Measurements from ENCODE around the gene GSTK1. TPM values are rescaled to one million over a fixed set of nuclear protein-coding genes. Genes with fewer than 3 reads are reported as not detected.
A peak's percentile ranks its signal among the peaks of the same experiment; 100 is the strongest.

Gene GSTK1
- total and polyA plus RNA-seq, 10 of the 15 experiments (the other 5 are each of a cell fraction or from before 2014, with no cell fraction given), result 76.2 to 166 (median 127) TPM

DNA sequence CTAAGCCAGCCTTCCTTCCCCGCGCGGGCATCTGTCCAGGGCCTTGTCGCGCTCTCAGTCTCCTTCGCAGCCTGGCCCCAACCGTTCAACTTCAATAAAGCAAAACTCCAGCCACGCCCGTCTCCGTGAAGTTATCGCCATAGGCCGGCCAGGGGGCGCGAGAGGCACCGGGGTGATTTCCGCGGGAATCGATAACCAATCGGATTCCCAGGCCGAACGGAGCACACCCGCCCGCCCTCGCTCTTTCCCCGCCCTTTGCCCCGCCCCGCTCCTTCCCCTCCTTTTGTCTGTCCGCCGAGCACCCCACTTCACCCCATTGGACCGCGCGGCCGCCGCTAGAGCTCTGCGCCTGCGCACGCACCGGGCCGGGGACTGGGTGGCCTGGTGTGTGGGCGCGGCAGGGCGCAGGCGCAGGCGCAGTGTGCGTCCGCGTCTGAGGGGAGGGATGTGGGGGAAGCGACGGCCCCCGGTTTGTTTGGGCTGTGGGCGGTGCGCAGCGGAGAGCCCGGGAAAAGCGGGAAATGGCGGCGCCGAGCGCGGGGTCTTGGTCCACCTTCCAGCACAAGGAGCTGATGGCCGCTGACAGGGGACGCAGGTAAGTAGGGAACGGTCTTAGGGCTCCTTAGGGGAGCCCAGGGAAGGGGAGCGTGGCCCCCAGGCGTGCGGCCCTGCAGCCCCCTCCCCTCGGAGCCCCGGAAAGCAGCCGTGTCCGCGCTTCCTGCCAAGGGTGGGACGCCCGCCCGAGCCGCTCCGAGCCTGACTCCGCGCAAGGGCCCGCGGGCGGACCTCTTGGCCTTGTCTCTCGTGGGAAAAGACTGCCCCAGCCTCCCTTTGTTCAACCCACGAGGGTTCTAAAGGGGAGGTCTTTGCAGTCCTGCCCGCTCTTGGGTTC, 24.9 kb downstream of the GSTK1 start, which contains the start of gene CASP2 (continued):
- TF ChIP-seq, protein P1, sequence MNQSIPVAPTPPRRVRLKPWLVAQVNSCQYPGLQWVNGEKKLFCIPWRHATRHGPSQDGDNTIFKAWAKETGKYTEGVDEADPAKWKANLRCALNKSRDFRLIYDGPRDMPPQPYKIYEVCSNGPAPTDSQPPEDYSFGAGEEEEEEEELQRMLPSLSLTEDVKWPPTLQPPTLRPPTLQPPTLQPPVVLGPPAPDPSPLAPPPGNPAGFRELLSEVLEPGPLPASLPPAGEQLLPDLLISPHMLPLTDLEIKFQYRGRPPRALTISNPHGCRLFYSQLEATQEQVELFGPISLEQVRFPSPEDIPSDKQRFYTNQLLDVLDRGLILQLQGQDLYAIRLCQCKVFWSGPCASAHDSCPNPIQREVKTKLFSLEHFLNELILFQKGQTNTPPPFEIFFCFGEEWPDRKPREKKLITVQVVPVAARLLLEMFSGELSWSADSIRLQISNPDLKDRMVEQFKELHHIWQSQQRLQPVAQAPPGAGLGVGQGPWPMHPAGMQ (IDR thresholded peaks at IDR 0.05; ENCODE audit: borderline replicate concordance), result no peak
- TF ChIP-seq BMI1 (IDR thresholded peaks at IDR 0.05; ENCODE audit: borderline replicate concordance) (no peak), CHD4 (IDR thresholded peaks at IDR 0.05) (no peak), CBX5 (IDR thresholded peaks at IDR 0.05; ENCODE audit: low read depth) (no peak), ESRRA (IDR thresholded peaks at IDR 0.05; ENCODE audit: low read length) (no peak), SIN3A (IDR thresholded peaks at IDR 0.05; ENCODE audit: low read depth, low read length) (no peak), NFYB (IDR thresholded peaks at IDR 0.05; ENCODE audit: insufficient read depth, low read depth, low read length) (peak; percentile 80), CEBPZ (IDR thresholded peaks at IDR 0.05; ENCODE audit: low read depth, low read length) (no peak), PML (IDR thresholded peaks at IDR 0.05; ENCODE audit: low read length) (peak; percentile 70; the same call in 1 of the 2 replicates), NKRF (conservative IDR thresholded peaks at IDR 0.05) (peak; percentile 71; the same call in 1 of the 2 replicates), SRF (IDR thresholded peaks at IDR 0.05; ENCODE audit: low read depth in 2 of 2, low read length in 2 of 2) (no peak), USF2 (IDR thresholded peaks at IDR 0.05; ENCODE audit: borderline replicate concordance, low read depth, low read length) (no peak), MTA2 (IDR thresholded peaks at IDR 0.05; ENCODE audit: low read depth) (no peak), MXI1 (IDR thresholded peaks at IDR 0.05; ENCODE audit: low read depth, low read length) (no peak; the same call in 1 of the 2 replicates), E2F4 (IDR thresholded peaks at IDR 0.05; ENCODE audit: low read depth, low read length) (peak; percentile 60; the same call in 1 of the 2 replicates), PAX5 (IDR thresholded peaks at IDR 0.05; ENCODE audit: borderline replicate concordance, low read depth, low read length) (no peak; the same call in 1 of the 2 replicates), ZZZ3 (IDR thresholded peaks at IDR 0.05; ENCODE audit: control insufficient read depth, insufficient read length, low read depth) (no peak), POLR2A (IDR thresholded peaks at IDR 0.05; ENCODE audit: low read depth, low read length) (peak; percentile 90)
